Measurements from ENCODE around the gene SCUBE1.

SCUBE1 gene

GRCh38 chr22:43256569-43256968 is 86.6 kb downstream of the SCUBE1 start:
- H3K27ac ChIP-seq: no peak overlapping the region
- no peaks in the 10 kb centered on the region for H3K4me1 ChIP-seq (ENCODE audit: control insufficient read depth in 1 of 2, insufficient read depth in 1 of 2, low read depth in 1 of 2, low read length in 1 of 2)
- H3K36me3 ChIP-seq: no peaks in the 10 kb centered on the region
- H3K27me3 ChIP-seq: peaks cover 26% of the 10 kb centered on the region
- no peak for TF ChIP-seq CTCF (IDR thresholded peaks at IDR 0.05)
- H3K9me3 ChIP-seq: no peaks in the 10 kb centered on the region
- H3K4me3 ChIP-seq (ENCODE audit: low read depth in 1 of 2, low read length in 1 of 2): no peak overlapping the region

- peaks cover 26% of the 10 kb centered on the region for H3K27me3 ChIP-seq
- no peaks in the 10 kb centered on the region for H3K9me3 ChIP-seq
- H3K4me1 ChIP-seq (ENCODE audit: control insufficient read depth in 1 of 2, insufficient read depth in 1 of 2, low read depth in 1 of 2, low read length in 1 of 2): no peaks in the 10 kb centered on the region
- no peaks in the 10 kb centered on the region for H3K36me3 ChIP-seq
- H3K27ac ChIP-seq: no peak overlapping the region
- no peak for TF ChIP-seq CTCF (IDR thresholded peaks at IDR 0.05)
- H3K4me3 ChIP-seq (ENCODE audit: low read depth in 1 of 2, low read length in 1 of 2): no peak overlapping the region
Measured at GRCh38 chr22:43255299-43255698, 87.9 kb downstream of the SCUBE1 start.

GRCh38 chr22:43253839-43254238 is 89.3 kb downstream of the SCUBE1 start:
- H3K4me3 ChIP-seq (ENCODE audit: low read depth in 1 of 2, low read length in 1 of 2): no peak overlapping the region
- H3K27ac ChIP-seq: no peak overlapping the region
- no peak for TF ChIP-seq CTCF (IDR thresholded peaks at IDR 0.05)
- no peaks in the 10 kb centered on the region for H3K9me3 ChIP-seq
- H3K36me3 ChIP-seq: no peaks in the 10 kb centered on the region
- H3K4me1 ChIP-seq (ENCODE audit: control insufficient read depth in 1 of 2, insufficient read depth in 1 of 2, low read depth in 1 of 2, low read length in 1 of 2): no peaks in the 10 kb centered on the region
- peaks cover 26% of the 10 kb centered on the region for H3K27me3 ChIP-seq

- Histone ChIP-seq H3K27me3 (peaks cover 18% of the 10 kb centered on the region), H3K27ac (no peak overlapping the region), H3K4me3 (ENCODE audit: low read depth in 1 of 2, low read length in 1 of 2) (no peak overlapping the region), H3K4me1 (ENCODE audit: control insufficient read depth in 1 of 2, insufficient read depth in 1 of 2, low read depth in 1 of 2, low read length in 1 of 2) (no peaks in the 10 kb centered on the region), H3K36me3 (no peaks in the 10 kb centered on the region), H3K9me3 (no peaks in the 10 kb centered on the region)
- no peak for TF ChIP-seq CTCF (IDR thresholded peaks at IDR 0.05)
Measured at GRCh38 chr22:43252319-43252718, 90.9 kb downstream of the SCUBE1 start.

- Histone ChIP-seq H3K4me1 (ENCODE audit: control insufficient read depth in 1 of 2, insufficient read depth in 1 of 2, low read depth in 1 of 2, low read length in 1 of 2) (no peaks in the 10 kb centered on the region), H3K27ac (no peak overlapping the region), H3K36me3 (no peaks in the 10 kb centered on the region), H3K4me3 (ENCODE audit: low read depth in 1 of 2, low read length in 1 of 2) (no peak overlapping the region), H3K9me3 (no peaks in the 10 kb centered on the region), H3K27me3 (peaks cover under 1% of the 10 kb centered on the region)
- no peak for TF ChIP-seq CTCF (IDR thresholded peaks at IDR 0.05)
Measured at GRCh38 chr22:43249789-43250471, 93.2 kb downstream of the SCUBE1 start.
